C1 segment of cervical spinal cord (tissue), 14 donors: Measurements from ENCODE around the gene SERP2.
"Not testable (repeated sequence)": the region's sequence is repeated elsewhere in the genome, so short reads cannot be mapped to it uniquely, and the experiment has no call there.

Experiments
- DNase-seq, 14 donors: peaks; one replicate each; lab custom pipeline; 2025; lab: John Stamatoyannopoulos, UW

The SERP2 gene

DNA sequence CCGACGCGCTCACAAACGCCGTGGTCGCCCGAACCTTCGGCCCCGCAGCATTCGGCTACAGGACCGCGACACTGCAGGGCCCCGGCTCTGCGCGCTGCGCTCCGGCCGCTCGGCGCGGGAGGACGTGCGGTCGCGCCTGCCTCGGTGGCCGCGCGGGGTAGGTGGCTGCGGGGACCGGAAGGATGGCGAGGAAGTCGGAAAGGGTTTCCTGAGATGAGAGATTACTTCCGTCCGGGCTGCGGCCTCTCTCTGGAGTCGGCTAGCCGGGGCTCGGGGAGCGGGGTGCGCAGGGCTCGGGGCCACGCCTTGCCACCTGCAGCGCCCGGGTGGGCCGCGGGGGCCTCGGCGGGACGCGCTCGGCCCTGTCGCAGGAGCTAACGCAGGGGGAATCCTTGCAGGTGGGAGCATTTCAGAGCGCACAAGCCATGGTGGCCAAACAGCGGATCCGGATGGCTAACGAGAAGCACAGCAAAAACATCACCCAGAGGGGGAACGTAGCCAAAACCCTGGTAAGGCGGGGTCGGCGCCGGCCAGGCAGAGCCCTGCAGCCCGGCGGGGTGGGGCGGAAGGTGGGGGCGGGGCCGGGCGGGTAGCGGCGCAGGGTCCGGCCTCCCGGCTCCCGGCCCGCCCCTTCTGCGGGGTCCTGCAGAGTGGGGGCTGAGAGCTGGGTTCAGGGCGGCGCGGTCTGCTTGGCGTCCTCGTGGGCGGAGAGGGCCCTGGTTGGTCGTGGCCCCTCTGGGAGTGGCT is at the start of gene SERP2:
TSS of gene SERP2 (plus strand) at position 224 of the 747 bp plus-strand sequence. CDS start at position 426, 202 bp downstream.
- peak in 12 of 14 donors; percentile 18 to 81 (median 62) for DNase-seq

DNA sequence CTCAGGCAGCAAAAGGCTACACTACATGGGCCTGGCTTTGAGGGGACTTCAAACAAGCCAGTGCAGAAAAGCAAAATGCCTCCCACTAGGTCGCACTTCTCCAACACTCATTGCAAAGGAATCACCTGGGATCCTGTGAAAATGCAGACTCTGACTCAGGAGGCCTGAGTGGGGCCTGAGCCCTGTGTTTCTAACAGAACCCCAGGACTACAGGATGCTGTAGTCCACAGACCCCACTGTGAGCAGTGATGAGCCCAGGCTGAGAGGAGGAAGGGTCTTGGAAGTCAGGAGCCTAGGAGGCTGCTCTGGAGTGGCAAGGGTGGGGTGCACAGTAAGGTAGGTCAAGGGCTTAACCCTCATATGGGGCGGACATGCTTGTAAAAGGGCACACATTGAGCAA is 46.7 kb upstream of the SERP2 start:
- no peak for DNase-seq

DNA sequence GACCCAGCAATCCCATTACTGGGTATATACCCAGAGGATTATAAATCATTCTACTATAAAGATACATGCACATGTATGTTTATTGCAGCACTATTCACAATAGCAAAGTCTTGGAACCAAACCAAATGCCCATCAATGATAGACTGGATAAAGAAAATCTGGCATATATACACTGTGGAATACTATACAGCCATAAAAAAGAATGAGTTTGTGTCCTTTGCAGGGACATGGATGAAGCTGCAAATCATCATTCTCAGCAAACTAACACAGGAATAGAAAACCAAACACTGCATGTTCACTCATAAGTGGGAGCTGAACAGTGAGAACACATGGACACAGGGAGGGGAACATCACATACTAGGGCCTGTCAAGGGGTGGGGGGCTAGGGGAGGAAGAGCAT is 44.6 kb upstream of the SERP2 start:
- not testable (repeated sequence) for DNase-seq

DNA sequence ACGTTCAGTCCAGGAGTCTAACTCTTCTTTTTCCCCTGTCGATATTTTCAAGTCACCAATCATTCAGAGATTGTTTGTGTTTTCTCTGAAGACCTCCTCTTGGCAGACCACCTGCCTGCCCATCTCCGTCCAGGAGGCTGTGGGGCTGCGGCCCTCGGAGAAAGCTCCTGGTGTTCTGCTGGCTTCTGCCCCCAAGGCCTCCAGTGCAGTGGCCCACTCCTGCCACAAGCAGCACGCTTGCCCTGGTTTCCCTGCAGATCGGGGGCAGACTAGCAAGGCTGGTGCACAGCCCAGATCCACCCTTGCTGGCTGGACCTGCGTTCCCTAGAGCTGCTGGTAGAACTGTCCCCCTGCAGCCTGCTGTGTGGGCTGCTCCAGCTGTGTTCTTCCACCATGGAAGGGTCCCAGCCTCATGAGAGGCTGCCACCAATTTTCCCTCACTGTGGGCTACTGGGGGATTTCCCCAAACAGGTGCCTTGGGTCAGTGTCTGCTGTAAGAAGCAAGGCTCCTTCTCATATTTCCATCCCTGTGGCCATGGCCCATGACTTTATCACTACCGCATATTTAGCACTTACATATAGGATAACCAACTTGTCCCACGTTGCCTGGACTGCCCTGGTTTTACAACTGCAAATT is 43.6 kb upstream of the SERP2 start:
- no peak for DNase-seq

DNA sequence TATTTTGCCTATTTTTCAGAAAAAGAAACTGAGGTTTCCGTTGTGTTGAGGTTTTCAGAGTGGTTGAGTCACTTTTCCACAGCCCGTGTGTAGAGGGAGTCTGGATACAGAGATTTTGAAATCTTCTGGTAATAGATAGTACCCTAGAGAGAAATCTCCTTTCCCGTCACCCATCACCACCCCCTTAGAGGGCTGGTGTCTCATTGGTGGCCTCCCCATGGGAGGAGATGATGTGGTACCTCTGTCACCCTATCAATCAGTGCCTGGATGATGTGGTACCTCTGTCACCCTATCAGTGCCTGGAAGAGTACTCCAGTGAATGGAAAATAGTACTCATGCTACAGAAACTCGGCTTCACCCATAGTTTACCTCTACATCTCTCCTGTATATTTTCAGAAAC is 42.2 kb upstream of the SERP2 start:
- DNase-seq: no peak

DNA sequence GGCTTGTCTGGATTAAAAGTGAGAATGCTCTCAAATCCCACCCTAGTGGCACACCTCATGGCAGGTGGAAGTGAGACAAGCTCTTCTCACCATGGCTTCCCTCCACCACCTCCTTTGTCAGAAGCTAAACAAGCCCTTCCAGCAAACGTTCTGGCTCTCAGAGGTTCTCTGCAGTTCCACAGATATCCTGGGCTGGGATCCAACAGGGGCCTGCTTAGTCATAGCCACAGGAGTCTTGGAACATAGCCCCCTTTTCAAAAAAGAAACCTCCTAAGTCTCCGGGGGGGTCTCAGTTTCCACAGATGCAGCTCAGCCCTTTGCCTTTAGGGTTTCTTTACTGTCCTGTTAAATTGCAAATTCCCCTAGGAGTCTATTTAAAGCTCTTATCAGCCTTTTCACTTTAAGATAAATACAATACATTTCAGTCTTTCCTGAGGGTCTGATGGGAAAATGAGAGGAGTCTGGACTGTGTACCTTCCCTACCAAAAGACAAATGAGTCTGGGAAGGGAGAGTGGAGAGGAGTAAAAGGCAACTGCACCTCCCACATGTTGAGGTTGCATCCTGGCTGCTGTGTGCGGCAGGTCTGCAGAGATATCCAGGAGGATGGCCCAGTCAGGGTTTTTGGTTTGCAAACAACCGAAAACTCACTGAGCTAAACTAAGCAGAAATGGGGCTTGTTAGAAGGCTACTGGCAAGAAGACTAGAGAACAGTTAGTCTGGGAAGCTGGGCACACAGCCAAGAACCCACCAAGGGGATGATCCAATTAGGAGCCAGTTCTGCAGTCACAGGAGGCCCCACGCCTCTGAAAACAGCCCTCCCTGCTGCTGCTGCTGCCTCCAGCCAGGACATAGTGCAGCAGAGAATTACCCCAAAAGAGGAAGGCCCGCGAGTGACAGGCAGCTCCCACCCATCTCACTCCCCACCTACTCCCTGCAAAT is 41.4 kb upstream of the SERP2 start:
- peak in 10 of 14 donors; percentile 9 to 67 (median 25) for DNase-seq

DNA sequence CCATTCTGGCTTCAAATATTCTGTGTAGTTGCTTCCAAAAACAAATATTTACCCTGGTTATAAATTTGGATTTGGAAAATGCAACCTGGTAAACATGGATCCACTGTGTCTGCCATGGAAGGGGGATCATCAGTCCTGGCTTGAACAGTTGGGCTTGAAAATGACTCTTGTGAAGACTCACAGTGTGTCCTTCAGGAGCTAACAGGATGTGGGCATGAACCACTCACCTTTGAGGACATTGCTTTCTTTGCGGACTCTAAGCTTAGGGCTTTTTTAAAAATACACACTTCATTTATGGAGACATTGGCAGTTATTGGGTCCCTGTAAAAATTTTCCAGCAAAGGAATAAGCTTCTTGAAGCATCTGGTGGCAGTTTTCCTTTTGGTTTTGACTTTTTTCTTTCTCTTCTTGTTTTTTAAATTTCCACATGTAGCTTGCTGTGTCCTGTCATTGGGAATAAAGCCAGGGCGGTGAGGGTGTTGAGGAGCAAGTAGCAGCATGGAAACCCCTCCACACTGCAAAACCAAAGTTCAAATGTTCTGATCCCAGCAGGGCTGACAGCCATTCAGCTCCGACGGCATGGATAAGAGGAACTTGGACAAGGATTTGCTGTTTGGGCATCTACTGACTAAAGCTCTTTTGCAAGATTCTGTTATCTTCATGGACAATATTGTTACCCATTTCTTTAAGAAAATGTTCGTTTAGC is 39.5 kb upstream of the SERP2 start:
- DNase-seq: no peak

DNA sequence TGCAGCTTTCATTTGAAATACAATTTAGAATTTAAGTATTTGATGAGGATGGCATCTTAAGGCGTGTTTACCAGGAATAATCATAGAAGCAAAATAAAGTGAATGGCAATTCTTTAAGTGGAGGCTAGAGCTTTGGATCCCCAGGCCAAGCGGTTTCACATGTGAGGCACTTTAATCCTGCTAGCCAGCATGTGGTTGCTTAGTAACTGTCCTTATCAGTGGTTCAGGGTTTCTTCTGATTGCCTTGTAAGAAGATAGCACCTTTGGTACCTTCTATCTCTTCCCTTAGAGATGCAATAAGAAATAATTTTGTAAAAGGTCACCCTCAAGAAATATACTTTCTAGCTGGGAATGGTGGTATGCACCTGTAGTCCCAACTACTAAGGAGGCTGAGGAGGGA is 38.9 kb upstream of the SERP2 start:
- no peak for DNase-seq

DNA sequence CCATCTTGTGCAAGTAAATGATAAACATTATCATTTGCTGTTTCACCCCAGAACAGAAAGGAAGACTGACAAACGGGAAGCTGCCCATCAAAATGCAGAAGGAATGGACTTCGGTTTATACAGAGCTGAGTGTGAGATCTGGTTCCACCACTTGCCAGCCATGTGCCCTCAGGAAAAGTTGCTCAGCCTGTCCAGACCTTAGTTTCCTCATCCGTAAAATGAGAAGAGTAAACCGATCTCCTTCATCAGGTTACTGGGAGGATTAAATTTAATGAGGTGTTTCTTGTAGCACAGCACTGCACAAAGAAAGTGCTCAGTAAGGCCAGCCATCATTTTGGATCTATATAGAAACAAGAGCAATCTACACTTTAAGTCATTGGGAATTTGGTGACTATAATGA is 36.7 kb upstream of the SERP2 start:
- DNase-seq: no peak

DNA sequence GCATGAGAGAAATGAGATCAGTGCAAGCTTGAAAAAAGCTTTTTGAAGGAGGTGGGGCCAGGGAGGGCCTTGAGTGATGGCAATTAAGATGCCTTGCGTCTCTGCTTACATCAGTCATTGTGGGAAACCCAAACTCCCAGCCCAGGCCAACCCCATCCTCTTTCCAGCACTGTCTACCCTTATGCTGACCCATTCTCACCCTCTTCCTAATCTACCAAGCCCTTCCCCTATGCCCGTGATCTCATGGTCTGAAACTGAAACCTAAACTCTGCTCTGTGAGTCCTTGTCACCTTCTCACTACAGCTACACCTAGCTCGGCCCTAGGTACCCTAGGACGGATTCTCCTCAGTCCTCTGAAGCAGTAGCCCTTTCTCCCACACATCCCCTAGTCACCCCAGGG is 36.0 kb upstream of the SERP2 start:
- DNase-seq: no peak

DNA sequence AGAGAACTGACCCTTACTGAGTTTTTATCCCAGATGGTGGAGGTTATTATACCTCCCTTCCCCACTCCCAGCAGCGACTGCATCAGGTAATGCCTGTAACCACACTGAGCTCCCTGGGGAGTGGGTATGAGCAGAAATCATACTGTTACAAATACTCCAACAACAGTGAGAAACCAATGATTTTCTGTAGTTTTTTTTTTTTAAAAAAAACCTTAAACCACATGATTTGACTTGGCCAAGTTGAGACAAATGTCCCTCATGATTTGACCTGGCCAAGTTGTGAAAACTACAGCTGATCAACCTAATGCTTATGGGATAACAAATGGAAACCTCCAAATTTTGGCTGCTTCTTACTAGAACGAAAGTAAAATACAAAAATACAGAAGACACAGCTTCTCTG is 33.1 kb upstream of the SERP2 start:
- DNase-seq: no peak

DNA sequence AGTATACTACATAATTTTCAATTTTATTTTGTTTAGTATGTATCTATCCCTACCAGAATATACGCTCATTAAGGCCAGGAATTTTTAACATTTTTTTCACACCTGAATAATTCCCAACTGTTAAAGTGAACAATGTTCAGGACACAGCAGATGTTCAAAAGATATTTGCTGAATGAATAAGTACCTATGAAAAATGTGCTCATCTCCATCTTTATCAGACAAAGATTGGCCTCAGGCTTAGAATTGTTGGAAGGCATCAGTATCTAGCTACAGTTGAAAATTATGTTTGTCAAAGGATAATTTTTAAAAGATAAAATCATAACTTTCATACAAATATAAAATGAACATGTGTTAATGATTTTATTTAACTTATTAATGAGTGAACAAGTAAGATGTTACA is 30.9 kb upstream of the SERP2 start:
- DNase-seq: no peak

DNA sequence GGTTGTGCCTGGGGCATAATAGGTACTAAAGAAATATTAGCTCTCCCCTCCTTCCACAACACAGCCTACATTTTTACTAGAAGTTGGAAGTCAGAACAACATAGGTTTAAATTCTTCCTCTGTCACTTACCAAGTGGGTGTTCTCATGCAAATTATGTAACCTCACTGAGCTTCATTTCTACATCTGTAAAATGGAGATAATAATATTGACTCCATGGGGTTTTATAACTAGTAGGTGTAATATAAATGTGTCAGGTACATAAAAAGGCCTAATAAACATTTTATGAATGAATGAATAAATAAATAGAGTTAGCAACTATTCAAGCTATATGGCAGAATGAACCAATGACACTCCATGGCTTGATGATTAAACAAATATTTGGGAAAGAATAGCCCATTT is 27.1 kb upstream of the SERP2 start:
- no peak for DNase-seq

DNA sequence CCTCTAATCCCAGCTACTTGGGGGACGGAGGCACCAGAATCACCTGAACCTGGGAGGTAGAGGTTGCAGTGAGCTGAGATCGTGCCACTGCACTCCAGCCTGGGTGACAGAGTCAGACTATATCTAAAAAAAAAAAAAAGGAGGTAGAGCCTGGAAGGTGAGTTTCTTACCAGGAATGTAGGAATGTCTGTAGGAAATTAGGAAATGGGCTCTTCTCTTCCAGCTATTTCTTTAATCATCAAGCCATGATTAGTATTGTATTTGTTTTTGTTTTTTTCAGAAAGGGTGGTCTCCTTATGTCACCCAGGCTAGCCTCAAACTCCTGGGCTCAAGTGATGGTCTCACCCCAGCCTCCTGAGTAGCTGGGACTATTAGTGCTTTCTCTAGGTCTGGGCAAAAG is 26.3 kb upstream of the SERP2 start:
- no peak for DNase-seq

DNA sequence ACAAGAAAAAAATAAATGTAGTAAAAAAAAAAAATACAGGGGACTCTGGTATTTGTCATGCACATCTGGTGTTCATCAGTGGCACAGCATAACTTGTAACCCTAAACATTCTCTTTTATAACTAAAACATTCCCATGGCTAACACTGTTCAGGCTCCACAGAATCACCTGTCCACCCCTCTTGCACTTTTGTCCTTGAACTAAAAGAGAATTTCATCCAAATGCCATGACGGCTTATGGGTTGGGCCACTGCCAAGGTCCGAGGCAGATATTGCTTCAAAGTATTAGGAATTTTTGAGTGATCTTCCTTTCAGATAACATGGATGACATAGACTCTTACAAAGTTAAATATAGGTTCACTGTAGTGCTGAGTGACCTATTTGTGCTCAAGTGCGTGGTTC is 25.7 kb upstream of the SERP2 start:
- DNase-seq: no peak

DNA sequence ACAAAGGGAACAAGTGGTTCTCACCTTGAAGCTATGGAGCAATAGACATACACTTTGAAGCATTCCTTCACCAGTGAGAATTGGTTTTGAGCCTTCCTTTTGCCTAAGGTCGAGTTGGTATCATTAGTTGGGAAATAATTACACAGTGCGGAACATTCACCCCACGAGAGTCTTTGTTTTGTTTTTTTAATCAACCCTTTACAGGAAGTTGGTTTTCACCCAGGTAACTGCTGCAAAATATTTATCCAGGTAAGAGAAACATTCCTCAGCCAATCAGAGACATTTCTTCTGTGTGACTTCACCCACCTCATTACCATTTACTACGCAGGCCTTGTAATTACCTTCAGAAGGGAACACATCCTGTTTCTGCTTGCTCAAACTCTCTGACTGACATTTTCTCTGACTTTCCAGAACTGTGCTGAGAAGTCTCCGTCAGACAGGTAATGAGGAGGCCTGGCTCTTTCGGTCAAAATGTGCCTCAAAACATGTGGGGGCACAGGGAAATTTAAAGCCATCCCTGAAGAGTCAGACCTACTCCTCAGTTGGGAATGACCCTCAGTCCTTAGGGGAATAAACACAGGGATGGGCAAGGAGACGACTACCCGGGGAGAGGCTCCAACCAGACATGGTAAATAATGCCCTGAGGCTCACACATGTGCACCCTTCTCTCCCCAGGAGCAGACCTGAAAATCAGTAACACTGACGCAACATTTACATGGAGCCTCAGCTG is 22.7 kb upstream of the SERP2 start:
- DNase-seq: no peak

DNA sequence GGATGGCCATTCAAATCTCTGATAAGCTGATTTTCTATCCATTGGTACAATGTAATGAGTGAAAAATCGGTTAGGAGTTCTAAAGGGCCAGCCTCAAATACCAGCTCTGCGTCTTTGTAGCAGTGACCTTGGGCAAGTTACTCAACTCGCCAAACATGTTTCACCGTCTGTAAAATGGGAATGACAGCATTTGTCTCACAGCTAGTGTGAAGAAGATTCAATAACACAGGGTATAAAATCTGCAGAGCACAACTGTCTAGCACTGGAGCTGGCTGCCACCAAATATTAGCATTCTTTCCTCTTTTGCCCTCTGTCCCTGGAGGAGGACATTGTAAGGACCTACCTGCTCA is 22.1 kb upstream of the SERP2 start:
- DNase-seq: no peak

DNA sequence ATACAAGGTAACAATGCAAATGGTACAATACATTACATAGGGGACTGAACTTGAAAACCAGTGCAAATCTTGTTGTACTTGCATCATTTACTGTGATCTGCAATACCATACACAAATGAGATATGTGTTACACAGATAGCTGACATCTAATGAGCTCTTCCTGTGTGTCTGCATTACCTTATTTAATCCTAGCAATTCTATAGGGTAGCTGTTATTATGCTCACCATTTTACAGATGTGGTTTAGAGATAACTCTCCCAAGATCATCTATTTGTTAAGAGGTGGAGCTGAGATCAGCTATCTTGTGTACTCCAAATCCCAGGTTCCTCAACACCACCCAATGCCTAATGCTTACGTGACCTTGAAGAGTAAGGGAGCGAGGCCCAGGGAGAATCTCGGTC is 21.4 kb upstream of the SERP2 start:
- no peak for DNase-seq

DNA sequence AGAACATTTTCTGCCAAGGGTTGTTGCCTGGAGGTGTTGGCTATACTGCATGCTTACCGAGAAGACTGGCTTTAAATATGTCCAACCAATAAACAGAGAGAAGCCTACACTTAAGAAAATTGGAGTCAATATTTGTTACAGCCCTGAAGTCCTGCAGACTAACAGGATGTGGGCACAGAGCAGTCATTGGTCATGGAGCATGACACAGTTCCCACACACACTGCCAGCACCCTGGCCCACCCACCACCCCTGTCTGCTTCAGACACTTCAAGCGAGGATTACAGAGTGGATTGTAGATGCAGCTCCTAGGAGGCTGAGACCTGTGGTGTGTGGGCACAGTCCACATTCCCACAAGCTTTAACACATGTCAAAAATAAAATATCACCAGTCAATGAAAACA is 21.0 kb upstream of the SERP2 start:
- DNase-seq: no peak

DNA sequence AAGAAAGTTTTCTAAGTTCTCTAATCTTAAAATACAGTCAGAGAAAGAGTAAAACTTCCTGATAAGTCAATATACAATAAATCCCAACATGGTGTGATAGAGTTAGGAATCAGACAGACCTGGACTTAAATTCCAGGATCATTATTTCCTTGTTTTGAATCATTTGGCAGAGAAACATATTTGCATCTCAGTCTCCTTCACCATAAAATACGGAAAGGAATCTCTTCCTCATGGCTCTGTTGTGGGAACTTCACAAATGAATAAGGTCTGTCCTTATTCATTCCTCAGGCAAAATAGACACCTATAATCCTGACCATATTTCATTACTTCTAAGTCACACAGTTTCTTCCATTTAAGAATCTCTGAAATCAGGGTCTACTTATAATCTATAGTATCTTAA is 19.3 kb upstream of the SERP2 start:
- DNase-seq: no peak

DNA sequence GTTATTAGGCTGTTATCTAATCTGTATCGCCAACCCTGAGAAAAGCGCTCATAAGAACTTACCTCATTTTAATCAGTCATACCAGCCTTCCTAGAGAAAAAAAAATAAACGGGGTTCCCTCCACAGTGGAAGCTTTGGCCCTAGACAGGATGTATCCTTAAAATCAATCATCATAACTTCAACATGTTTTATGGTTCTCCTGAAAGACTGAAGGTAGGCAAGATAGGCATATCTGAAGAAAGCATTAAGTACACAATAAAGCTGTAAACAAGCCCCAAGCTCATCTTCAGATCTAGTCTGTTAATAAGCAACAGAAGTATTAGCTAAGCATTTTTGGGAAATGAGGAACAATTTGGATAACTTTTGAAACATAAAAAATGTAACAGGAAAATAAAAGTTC is 18.7 kb upstream of the SERP2 start:
- DNase-seq: no peak
